Measurements from ENCODE around the gene INHBE.
"Not testable (repeated sequence)": the region's sequence is repeated elsewhere in the genome, so short reads cannot be mapped to it uniquely, and the experiment has no call there.

Gene INHBE

DNA sequence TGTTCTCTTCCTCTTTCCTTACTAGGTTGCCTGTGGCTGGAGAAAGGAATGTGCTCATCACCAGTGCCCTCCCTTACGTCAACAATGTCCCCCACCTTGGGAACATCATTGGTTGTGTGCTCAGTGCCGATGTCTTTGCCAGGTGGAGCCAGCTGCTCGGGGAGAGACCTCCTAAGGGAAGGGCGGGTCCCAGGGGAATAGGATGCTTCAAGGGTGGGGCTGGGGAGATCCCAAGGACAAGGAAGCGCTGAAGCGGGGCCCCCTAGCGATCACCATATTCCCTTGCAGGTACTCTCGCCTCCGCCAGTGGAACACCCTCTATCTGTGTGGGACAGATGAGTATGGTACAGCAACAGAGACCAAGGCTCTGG lies 43.0 kb downstream of the INHBE start:
- no peak for DNase-seq (ENCODE audit: low spot score)

DNA sequence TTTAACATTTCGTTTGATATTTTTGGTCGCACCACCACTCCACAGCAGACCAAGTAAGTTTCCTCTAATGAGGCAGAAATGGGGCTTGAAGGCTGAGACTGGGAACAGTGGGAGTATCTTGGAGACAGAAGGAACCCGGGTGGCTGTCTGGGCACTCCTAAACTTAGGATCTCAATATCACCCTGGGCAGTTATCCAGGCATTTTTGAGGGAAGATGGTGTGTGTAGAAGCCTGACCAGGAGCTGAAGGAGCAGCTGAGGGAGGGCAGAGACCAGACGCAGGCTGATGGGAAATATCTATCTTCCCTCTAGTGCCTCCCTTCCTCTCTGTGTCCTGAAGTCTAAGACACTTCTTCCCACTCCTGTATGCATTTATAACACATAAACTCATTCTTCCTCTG lies 43.5 kb downstream of the INHBE start:
- DNase-seq (ENCODE audit: low spot score), result no peak

DNA sequence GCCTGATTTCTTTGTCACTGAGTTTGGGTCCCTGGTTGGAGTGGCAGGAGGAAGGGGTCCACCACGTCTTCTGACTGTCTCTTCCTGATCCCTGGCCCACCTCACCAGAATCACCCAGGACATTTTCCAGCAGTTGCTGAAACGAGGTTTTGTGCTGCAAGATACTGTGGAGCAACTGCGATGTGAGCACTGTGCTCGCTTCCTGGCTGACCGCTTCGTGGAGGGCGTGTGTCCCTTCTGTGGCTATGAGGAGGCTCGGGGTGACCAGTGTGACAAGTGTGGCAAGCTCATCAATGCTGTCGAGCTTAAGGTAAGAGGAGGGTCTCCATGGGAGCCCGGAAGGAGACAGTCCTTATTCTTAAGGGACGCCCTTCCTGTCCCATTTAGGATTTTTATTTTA lies 45.1 kb downstream of the INHBE start:
- DNase-seq (ENCODE audit: low spot score), result no peak

DNA sequence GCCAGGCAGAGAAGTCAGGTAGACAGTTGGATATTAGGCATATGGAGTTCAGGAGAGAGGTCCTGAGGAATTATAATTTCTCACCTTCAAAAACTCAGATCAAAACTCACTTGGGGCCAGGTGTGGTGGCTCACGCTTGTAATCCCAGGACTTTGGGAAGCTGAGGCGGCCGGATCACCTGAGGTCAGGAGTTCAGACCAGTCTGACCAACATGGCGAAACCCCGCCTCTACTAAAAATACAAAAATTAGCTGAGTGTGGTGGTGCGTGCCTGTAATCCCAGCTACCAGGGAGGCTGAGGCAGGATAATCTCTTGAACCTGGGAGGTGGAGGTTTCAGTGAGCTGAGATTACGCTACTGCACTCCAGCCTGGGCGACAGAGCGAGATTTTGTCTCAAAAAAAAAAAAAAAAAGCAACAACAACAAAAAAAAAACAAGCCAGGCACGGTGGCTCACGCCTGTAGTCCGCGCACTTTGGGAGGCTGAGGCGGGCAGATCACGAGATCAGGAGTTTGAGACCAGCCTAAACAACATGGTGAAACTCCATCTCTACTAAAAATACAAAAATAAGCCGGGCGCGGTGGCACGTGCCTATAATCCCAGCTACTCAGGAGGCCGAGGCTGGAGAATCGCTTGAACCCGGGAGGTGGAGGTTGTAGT lies 47.3 kb downstream of the INHBE start:
- DNase-seq (ENCODE audit: low spot score), result not testable (repeated sequence)

DNA sequence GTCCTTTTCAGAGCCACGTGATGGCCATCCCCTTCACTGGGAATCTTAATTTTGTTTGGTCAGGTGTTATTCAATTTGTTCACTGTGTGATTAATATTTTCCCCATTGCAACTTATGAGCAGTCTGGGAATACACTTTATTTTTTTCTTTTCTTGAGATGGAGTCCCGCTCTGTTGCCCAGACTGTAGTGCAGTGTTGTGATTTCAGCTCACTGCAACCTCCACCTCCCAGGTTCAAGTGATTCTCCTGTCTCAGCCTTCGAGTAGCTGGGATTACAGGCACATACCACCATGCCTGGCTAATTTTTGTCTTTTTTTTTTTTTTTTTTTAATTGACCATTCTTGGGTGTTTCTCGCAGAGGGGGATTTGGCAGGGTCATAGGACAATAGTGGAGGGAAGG lies 51.4 kb downstream of the INHBE start:
- DNase-seq (ENCODE audit: low spot score), result not testable (repeated sequence)
